Body of pancreas (tissue), 4 donors: Measurements from ENCODE around the gene ST3GAL4.

Experiments used
- POLR2A ChIP-seq, 3 donors: fragments of 450-650 bp; IDR thresholded peaks; one replicate each; pipeline ENCODE4 v1.6.1; 2016; ENCODE audit warnings: antibody characterized with exemption in 3 of 3, mild to moderate bottlenecking in 2 of 3
- TF ChIP-seq, protein P1 (sequence below), 7 experiments: fragments of 450-650 bp in 4 of 7; fragments of 200-600 bp in 3 of 7; sonication (generic) in 3 of 7; IDR thresholded peaks; one replicate each; pipeline ENCODE4 v1.5.1; 2016 to 2019; ENCODE audit warnings: antibody characterized with exemption in 7 of 7

DNA sequence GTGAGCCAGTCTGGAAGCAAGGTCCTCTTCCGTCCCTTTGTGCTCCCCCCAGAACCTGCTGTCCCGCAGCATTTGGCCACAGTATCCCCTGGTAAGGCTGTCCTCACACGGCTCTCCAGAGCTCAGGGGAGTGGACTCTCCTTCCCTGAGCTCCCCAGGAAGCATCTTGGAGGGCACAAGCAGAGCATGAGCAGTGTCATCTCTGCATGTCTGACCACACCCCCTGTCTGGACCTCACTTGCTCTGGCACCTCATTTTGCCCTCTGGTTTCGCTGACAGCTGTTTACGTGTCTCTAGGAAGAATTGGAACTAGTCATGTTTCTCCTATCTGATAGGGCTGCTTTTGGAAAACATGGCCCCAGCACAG is 36.1 kb upstream of the ST3GAL4 start:
- TF ChIP-seq, protein P1, sequence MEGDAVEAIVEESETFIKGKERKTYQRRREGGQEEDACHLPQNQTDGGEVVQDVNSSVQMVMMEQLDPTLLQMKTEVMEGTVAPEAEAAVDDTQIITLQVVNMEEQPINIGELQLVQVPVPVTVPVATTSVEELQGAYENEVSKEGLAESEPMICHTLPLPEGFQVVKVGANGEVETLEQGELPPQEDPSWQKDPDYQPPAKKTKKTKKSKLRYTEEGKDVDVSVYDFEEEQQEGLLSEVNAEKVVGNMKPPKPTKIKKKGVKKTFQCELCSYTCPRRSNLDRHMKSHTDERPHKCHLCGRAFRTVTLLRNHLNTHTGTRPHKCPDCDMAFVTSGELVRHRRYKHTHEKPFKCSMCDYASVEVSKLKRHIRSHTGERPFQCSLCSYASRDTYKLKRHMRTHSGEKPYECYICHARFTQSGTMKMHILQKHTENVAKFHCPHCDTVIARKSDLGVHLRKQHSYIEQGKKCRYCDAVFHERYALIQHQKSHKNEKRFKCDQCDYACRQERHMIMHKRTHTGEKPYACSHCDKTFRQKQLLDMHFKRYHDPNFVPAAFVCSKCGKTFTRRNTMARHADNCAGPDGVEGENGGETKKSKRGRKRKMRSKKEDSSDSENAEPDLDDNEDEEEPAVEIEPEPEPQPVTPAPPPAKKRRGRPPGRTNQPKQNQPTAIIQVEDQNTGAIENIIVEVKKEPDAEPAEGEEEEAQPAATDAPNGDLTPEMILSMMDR (IDR thresholded peaks at IDR 0.05): no peak
- no peak for TF ChIP-seq POLR2A (IDR thresholded peaks at IDR 0.05)
